K562 (cell line): ENCODE data around the gene HSPA6. TPM values are rescaled to one million over a fixed set of nuclear protein-coding genes. Genes with fewer than 3 reads are reported as not detected.
A peak's percentile ranks its signal among the peaks of the same experiment; 100 is the strongest.

ENCODE experiments used
- ATAC-seq: fragments of 200-7000 bp; cut with Tn5 transposase; 3 replicates; pipeline ENCODE4 v1.9.1; 2020; ENCODE audit warnings: moderate library complexity
- BruUV-seq: library from RNA; stranded (reverse); fragments of 400-500 nt; replicated peaks from 2 replicates; lab custom pipeline; 2021; lab: Mats Ljungman, UMichigan
- CTCF ChIA-PET: fragments of 300-600 bp; formaldehyde crosslinking; extraction: SDS; loops from one replicate; lab custom pipeline; 2021; ENCODE audit warnings: low intra/inter-chr PET ratio; lab: Yijun Ruan, JAX
- POLR2A ChIA-PET: fragments of 300-600, 350-650 bp; sonication (Branson Sonifier 250); formaldehyde crosslinking; extraction: SDS; loops from one replicate; lab custom pipeline; 2021; ENCODE audit warnings: antibody characterized with exemption, inconsistent platforms; lab: Yijun Ruan, JAX
- DNase-seq, 4 experiments: peaks; one replicate each; pipeline versions ENCODE4 v3.0.0 to v3.0.0-alpha.2; 2011 to 2018; ENCODE audit warnings: low spot score in 3 of 4, mixed read lengths in 3 of 4; ENCODE audit errors: extremely low read depth in 1 of 4
- FAIRE-seq: peaks from 2 replicates; lab custom pipeline; 2011; peaks lifted over from hg19 to GRCh38; lab: Jason Lieb, UNC
- H2AFZ ChIP-seq: 2 replicates; pipeline ENCODE4 v1.6.0; 2011; ENCODE audit warnings: low read depth, low read length, control low read depth, inconsistent platforms
- H3K27ac ChIP-seq: fragments of 200-600 bp; 3 replicates; pipeline ENCODE4 v1.8.0; 2011; ENCODE audit warnings: low read depth, mild to moderate bottlenecking, control low read depth, inconsistent platforms, low read length, moderate library complexity, mixed read lengths; ENCODE audit errors: extremely low read depth
- H3K27me3 ChIP-seq, 2 experiments: fragments of 300-600 bp in 1 of 2; 2 replicates in 1 of 2; 3 replicates in 1 of 2; pipeline versions ENCODE4 v1.6.0 to v1.8.0; 2011; ENCODE audit warnings: inconsistent platforms in 2 of 2, low read length in 2 of 2, mild to moderate bottlenecking in 1 of 2, mixed read lengths in 1 of 2, moderate library complexity in 1 of 2; ENCODE audit not compliant: control insufficient read depth in 2 of 2, insufficient read depth in 2 of 2
- H3K36me3 ChIP-seq: fragments of 300-600 bp; 3 replicates; pipeline ENCODE4 v1.8.0; 2011; ENCODE audit warnings: mild to moderate bottlenecking, low read length, inconsistent platforms; ENCODE audit not compliant: control insufficient read depth, insufficient read depth
- H3K4me1 ChIP-seq, 2 experiments: fragments of 200-600 bp in 1 of 2; replicated peaks in 1 of 2; 2 replicates in 1 of 2; 3 replicates in 1 of 2; pipeline versions ENCODE4 v1.5.1 to v1.8.0; 2011; ENCODE audit warnings: inconsistent platforms in 2 of 2, low read length in 2 of 2, mild to moderate bottlenecking in 1 of 2, mixed read lengths in 1 of 2, moderate library complexity in 1 of 2; ENCODE audit not compliant: control insufficient read depth in 2 of 2, insufficient read depth in 2 of 2
- H3K4me2 ChIP-seq: 2 replicates; pipeline ENCODE4 v1.6.1; 2011; ENCODE audit warnings: low read length, control low read depth, inconsistent platforms, mixed read lengths; ENCODE audit not compliant: insufficient read depth
- H3K4me3 ChIP-seq: fragments of 200-600 bp; sonication (generic), shearing (Covaris generic); 2 replicates; pipeline ENCODE4 v1.5.1; 2016; ENCODE audit warnings: control low read depth, inconsistent platforms
- H3K79me2 ChIP-seq: fragments of 200-600 bp; 3 replicates; pipeline ENCODE4 v1.8.0; 2011; ENCODE audit warnings: low read length, inconsistent platforms; ENCODE audit not compliant: control insufficient read depth, insufficient read depth
- H3K9ac ChIP-seq, 2 experiments: 2 replicates each; pipeline versions ENCODE4 v1.6.0 to v1.6.1; 2011; ENCODE audit warnings: low read depth in 2 of 2, low read length in 2 of 2, control low read depth in 1 of 2, inconsistent platforms in 1 of 2, mild to moderate bottlenecking in 1 of 2, mixed read lengths in 1 of 2; ENCODE audit not compliant: insufficient read depth in 1 of 2
- H3K9me1 ChIP-seq: one replicate; pipeline ENCODE4 v1.6.0; 2011; ENCODE audit warnings: inconsistent platforms, mild to moderate bottlenecking, low read length, moderate library complexity; ENCODE audit not compliant: control insufficient read depth, insufficient read depth
- H3K9me3 ChIP-seq: replicated peaks from 2 replicates; pipeline ENCODE4 v1.5.1; 2011; ENCODE audit warnings: low read depth, low read length, inconsistent platforms; ENCODE audit not compliant: control insufficient read depth, insufficient read depth
- H4K20me1 ChIP-seq: replicated peaks from 2 replicates; pipeline ENCODE4 v1.6.1; 2011; ENCODE audit warnings: low read length, inconsistent platforms, mixed read lengths; ENCODE audit not compliant: control insufficient read depth, insufficient read depth
- EWSR1 ChIP-seq: fragments of 450-650 bp; IDR thresholded peaks from 2 replicates; pipeline ENCODE4 v1.6.1; 2018; ENCODE audit warnings: borderline replicate concordance, mild to moderate bottlenecking, low read depth, moderate library complexity; ENCODE audit not compliant: partially characterized antibody
- FOS ChIP-seq: IDR thresholded peaks from 3 replicates; pipeline ENCODE4 v1.6.1; 2011; ENCODE audit not compliant: insufficient read length; ENCODE audit errors: extremely low read depth
- SNRNP70 ChIP-seq: fragments of 200-400 bp; formaldehyde crosslinking; optimal IDR thresholded peaks from 2 replicates; pipeline ENCODE3; 2017; ENCODE audit warnings: low read depth, low read length
- SRSF1 ChIP-seq: fragments of 200-400 bp; formaldehyde crosslinking; IDR thresholded peaks from 2 replicates; pipeline ENCODE4 v1.6.1; 2017; ENCODE audit warnings: mild to moderate bottlenecking, low read depth, low read length, moderate library complexity
- ZNF311 ChIP-seq: fragments of 250-450 bp; sonication (Bioruptor Pico); IDR thresholded peaks from 2 replicates; pipeline ENCODE4 v1.4.0; 2020; ENCODE audit warnings: mild to moderate bottlenecking, moderate library complexity
- WGBS: fragments of 100-300 bp; shearing (Covaris generic); methylation state at CpG from one replicate; pipeline ENCODE4 v1.1.6; 2016; ENCODE audit warnings: low coverage, mixed read lengths; ENCODE audit not compliant: insufficient coverage; ENCODE audit errors: missing lambda C conversion rate; 5-methylcytosine and 5-hydroxymethylcytosine counted together
- in situ Hi-C: fragments of 300-500 bp; cut with MboI; formaldehyde crosslinking; loops from 4 replicates; pipeline ENCODE4 v1.15.0; 2018; ENCODE audit warnings: inconsistent platforms, mixed read lengths
- intact Hi-C: fragments of 100-400 bp; cut with micrococcal nuclease; formaldehyde crosslinking; loops from 2 replicates; pipeline ENCODE4 v1.14.2; 2022
- polyA plus RNA-seq, 8 experiments: library from polyadenylated mRNA; depleted of rRNA in 4 of 8; stranded (reverse) in 5 of 8; unstranded in 3 of 8; fragments of >200 nt; fragmentation: Nextera tagmentation in 2 of 8; fragmentation: Illumina TruSeq in 1 of 8; extraction: Ambion mirVana in 2 of 8; extraction: Trizol in 1 of 8; gene quantifications; 2 replicates each; pipeline versions ENCODE4 v1.2.1 to v1.2.3, GENCODE V29; 2011 to 2014; ENCODE audit warnings: inconsistent platforms in 1 of 8, missing spikeins in 1 of 8
- total RNA-seq, 7 experiments: library from RNA; depleted of rRNA in 6 of 7; stranded (reverse); fragments of >200 nt in 6 of 7; fragmentation: Illumina TruSeq in 2 of 7; extraction: Trizol in 2 of 7; gene quantifications; 2 replicates each; pipeline versions ENCODE4 v1.2.1 to v1.2.3, GENCODE V29; 2011 to 2021; ENCODE audit warnings: low replicate concordance in 1 of 7
- TF ChIP-seq, protein P1 (sequence below), 2 experiments: fragments of 450-650 bp; IDR thresholded peaks; 2 replicates each; pipeline ENCODE4 v1.6.1; 2016; ENCODE audit warnings: mild to moderate bottlenecking in 2 of 2, borderline replicate concordance in 1 of 2, low read depth in 1 of 2, moderate library complexity in 1 of 2

HSPA6 gene
- total and polyA plus RNA-seq, 9 of the 15 experiments (the other 6 are each of a cell fraction or from before 2014, with no cell fraction given) = 0.15 to 10.0 (median 2.4) TPM

DNA sequence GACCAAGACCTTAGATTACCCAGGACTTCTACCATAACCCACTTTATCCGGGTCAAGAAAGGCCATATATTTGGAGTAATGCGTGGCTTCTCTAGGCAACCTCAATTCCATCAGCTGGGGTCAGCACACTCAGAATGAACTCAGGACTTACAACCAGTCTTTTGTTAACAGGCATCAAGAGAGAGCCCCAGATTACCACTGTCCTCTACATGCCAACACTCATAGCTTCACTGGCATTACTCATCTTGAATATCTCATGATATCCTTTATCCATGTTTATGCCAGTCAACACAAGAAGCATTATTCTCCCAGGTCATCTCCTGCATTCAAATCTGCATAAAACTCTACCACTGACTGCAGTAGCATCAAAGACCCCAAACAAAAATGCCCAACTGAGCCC, 25.7 kb upstream of the HSPA6 start:
- WGBS = 73% methylated on average over 2 of the region's 2 CpGs
- CTCF ChIA-PET = no interaction called here

More for the DNA sequence above, 25.7 kb upstream of the HSPA6 start:
- Histone ChIP-seq H3K4me1 (peaks cover 9 to 55% of the 10 kb centered on the region in 2 experiments), H3K9me1 (no peaks in the 10 kb centered on the region), H3K9ac (no peak overlapping the region), H3K27me3 (no peaks in the 10 kb centered on the region), H3K27ac (no peak overlapping the region), H3K36me3 (no peaks in the 10 kb centered on the region), H2AFZ (0 out of 2 replicates have a peak overlapping the region, but pooled peaks have one; percentile 2), H3K79me2 (peaks cover 1% of the 10 kb centered on the region; the same call in 2 of the 3 replicates)
- DNase-seq (no peak), ATAC-seq (no peak)
- no TSS peak for BruUV-seq
- in situ Hi-C loops = no loop called here
- TF ChIP-seq EWSR1 (no peak), FOS (no peak), ZNF311 (CRISPR knock-in tag) (no peak), SNRNP70 (no peak), SRSF1 (no peak)
- TF ChIP-seq, protein P1, sequence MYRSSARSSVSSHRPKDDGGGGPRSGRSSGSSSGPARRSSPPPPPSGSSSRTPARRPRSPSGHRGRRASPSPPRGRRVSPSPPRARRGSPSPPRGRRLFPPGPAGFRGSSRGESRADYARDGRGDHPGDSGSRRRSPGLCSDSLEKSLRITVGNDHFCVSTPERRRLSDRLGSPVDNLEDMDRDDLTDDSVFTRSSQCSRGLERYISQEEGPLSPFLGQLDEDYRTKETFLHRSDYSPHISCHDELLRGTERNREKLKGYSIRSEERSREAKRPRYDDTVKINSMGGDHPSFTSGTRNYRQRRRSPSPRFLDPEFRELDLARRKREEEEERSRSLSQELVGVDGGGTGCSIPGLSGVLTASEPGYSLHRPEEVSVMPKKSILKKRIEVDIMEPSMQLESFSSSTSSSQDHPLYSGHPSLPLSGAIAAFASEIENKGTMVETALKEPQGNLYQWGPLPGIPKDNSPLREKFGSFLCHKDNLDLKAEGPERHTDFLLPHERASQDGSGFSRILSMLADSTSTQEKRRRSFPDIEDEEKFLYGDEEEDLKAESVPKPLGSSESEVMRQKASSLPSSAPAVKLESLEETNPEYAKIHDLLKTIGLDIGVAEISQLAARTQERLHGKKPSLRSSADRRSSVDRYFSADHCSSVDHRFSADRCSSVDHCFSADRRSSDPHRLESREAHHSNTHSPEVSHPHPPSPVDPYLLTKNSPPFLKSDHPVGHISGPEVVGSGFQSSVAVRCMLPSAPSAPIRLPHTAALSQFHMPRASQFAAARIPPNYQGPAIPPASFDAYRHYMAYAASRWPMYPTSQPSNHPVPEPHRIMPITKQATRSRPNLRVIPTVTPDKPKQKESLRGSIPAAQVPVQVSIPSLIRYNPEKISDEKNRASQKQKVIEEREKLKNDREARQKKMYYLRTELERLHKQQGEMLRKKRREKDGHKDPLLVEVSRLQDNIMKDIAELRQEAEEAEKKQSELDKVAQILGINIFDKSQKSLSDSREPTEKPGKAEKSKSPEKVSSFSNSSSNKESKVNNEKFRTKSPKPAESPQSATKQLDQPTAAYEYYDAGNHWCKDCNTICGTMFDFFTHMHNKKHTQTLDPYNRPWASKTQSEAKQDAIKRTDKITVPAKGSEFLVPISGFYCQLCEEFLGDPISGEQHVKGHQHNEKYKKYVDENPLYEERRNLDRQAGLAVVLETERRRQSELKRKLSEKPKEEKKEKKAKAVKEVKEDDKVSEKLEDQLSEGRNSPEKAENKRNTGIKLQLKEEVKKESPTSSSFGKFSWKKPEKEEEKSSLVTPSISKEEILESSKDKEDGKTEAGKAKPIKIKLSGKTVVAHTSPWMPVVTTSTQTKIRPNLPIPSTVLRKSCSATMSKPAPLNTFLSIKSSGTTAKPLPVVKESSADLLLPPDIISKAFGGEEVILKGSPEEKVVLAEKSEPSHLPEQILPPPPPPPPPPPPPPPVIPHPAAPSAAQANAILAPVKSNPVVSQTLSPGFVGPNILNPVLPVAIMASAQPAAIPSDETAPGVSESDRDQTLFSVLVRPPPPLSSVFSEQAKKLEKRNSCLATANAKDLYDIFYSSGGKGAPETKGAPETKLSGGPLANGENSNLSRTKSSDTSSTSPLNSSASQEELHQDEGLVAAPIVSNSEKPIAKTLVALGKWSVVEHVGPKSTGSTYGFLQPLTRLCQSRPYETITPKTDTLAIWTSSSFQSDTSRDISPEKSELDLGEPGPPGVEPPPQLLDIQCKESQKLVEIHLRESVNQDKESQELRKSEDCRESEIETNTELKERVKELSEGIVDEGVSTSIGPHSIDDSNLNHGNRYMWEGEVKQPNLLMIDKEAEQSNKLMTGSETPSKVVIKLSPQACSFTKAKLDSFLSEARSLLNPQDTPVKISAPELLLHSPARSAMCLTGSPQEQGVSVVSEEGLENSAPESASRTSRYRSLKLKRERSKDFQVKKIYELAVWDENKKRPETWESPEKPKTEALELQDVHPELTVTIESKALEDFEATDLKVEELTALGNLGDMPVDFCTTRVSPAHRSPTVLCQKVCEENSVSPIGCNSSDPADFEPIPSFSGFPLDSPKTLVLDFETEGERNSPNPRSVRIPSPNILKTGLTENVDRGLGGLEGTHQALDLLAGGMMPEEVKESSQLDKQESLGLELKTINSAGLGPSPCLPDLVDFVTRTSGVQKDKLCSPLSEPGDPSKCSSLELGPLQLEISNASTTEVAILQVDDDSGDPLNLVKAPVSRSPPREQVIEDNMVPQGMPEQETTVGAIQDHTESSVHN (IDR thresholded peaks at IDR 0.05; ENCODE audit: borderline replicate concordance in 1 of 2, low read depth in 1 of 2) = no peak
- TF ChIP-seq, all 486 proteins: peak for 0
- FAIRE-seq = no peak
- Histone ChIP-seq H3K4me2 (no peak overlapping the region), H3K4me3 (no peak overlapping the region), H3K9me3 (no peaks in the 10 kb centered on the region), H4K20me1 (no peaks in the 10 kb centered on the region)
- intact Hi-C loops = no loop called here
- POLR2A ChIA-PET = interaction anchor here (1.5 kb wide), 1 partner anchor 11 kb away, joined by 3 read pairs; no protein-coding TSS in a partner anchor
